NCI-H446 (cell line): ENCODE measurements around the gene CACNA1S.

ENCODE experiments used
- DNase-seq, 2 experiments: peaks; one replicate each; lab custom pipeline; 2025; lab: John Stamatoyannopoulos, UW

Gene CACNA1S

GRCh38 chr1:201116091-201116490, 3.9 kb upstream of the CACNA1S start:
- no peak for DNase-seq

DNA sequence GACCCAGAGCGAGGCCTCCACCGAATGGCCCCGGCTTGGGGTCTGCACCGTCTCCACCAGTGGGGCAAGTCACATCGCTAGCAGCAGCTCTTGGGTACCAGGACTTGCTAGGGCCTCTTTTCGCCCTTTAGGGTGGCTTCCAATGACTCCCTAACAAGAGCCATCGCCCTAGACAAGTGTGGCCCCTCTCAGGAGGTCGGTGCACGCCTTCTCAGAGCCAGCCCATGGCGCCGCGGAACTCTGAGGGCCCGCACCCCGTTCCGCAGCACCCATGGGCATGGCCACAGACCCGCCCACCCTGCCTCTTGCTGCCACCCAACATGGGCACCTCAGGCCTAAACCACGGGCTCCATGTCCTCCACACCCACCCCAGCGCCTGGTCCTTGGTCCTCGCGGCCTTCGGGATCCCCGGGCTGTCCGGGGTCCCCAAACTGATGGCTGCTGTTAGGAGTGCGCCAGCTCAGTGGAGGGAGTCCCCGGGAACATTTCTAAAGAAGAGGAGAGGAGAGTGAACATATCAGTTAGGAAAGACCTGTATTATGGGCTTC, 3.2 kb upstream of the CACNA1S start:
- DNase-seq: no peak

GRCh38 chr1:201114245-201115131, 2.3 kb upstream of the CACNA1S start:
- peak; percentile 89 to 96 for DNase-seq

DNA sequence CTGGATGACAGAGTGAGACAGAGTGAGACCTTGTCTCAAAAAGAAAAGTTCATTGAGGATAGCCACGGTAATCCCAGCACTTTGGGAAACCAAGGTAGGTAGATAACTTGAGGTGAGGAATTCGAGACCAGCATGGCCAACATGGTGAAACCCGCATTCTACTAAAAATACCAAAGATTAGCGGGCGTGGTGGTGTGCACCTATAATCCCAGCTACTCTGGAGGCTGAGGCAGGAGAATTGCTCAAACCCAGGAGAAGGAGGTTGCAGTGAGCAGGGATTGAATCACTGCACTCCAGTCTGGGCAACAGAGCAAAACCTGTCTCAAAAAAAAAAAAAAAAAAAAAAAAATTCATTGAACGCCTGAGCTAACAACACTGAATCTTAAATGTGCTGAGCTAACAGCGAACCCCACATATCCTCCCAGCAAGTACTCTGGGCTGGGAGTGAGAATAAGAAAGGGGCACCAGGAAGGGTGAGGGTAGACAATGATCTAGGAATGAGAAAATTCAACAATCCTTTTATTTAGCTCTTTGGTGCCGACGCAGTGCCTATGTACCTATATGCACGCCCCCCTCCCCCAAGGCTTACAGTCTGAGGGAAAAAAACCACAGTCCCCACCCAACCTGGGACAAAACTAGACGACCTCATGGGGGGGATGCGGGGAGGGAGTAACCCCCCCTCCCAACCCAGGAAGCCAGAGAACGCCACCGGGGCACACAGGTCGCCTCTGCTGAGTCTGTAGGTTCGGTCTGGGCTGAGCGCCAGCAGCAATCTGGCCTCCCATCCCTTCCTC, 1.4 kb upstream of the CACNA1S start:
- DNase-seq: no peak

- DNase-seq: no peak
Measured at GRCh38 chr1:201112926-201113325, 700 bp upstream of the CACNA1S start.

- no peak for DNase-seq
Measured at GRCh38 chr1:201111672-201112071, 554 bp downstream of the CACNA1S start.

GRCh38 chr1:201111156-201111555, 1.1 kb downstream of the CACNA1S start:
- DNase-seq: no peak

DNA sequence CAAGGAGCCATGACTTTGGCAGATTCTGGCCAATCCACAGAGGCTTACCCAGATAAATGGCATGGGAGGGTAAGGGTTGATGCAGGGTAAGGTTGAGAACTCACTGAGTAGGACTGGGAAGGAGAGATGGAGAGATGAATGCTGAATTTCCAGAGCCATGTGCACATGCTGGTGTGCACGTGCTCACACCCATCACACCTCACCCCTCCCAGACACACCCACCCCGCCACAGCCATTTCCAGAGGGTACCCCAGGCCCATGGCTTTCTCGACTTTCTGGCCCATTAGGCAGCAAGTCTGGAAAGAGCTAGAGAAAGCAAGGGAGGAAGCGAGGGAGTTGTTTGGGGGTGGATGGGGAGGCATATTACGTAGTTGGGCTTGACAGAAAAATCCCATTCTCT, 1.6 kb downstream of the CACNA1S start:
- no peak for DNase-seq

DNA sequence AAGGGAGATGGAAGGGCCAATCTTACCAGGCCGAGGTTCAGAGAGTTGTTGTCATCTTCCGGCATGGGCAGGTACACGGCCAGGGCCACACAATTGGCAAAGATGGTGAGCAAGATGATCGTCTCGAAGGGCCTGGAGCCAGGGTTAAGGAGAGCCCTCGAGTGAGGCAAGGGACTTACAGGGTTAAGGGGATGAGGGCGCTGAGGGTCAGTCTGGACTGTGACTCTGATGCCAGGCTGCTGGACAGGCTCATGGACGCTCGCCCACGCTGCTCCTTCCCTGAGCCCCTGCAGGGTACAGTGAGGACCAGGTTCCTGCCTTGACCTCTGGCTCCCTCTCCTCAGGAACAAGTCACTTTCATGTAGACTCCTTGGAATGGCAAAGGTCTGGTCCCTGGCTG, 2.1 kb downstream of the CACNA1S start:
- DNase-seq: no peak

- no peak for DNase-seq
Measured at GRCh38 chr1:201109651-201110050, 2.6 kb downstream of the CACNA1S start.

- no peak for DNase-seq
Measured at GRCh38 chr1:201108614-201109013, 3.6 kb downstream of the CACNA1S start.

DNA sequence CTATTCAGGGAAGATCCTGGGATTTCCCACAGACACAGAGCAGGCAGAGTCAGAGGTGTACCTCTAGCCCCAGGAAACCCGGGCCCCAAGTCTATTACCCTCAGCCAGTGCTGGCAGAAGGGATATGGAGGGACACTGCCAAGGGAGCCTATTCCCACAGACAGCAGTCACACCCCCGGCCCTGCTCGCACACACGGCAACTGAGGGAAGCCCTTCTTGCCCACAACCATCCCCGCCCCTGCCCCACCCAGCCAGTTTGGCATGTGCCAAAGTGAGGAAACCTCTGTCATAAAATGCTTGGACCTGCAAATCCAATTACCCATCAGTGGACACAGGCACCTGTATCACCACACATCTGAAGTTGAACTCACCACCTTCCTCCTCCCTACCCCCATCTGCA, 6.5 kb downstream of the CACNA1S start:
- no peak for DNase-seq

DNA sequence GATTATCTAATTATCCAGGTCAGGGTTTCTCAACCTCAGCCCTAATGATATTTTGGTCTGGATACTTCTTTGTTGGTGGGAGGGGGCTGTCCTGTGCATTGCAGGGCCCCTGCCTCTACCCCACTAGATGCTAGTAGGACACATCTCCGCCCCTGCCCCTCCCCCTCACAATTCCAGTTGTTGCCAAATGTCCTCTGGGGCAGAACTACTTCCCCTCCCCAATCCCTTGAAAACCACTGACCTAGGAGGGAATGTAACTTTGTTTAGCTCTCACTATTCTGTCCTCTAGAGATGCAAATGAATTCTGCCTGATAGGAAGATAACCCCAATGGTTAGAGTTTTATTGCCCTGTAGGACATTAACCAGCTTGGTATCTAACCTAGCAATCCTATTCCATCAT, 8.1 kb downstream of the CACNA1S start:
- DNase-seq: no peak

- no peak for DNase-seq
Measured at GRCh38 chr1:201103666-201104065, 8.6 kb downstream of the CACNA1S start.

- DNase-seq: no peak
Measured at GRCh38 chr1:201100169-201100930, 11.9 kb downstream of the CACNA1S start.

- DNase-seq: no peak
Measured at GRCh38 chr1:201098992-201099677, 13.1 kb downstream of the CACNA1S start.

DNA sequence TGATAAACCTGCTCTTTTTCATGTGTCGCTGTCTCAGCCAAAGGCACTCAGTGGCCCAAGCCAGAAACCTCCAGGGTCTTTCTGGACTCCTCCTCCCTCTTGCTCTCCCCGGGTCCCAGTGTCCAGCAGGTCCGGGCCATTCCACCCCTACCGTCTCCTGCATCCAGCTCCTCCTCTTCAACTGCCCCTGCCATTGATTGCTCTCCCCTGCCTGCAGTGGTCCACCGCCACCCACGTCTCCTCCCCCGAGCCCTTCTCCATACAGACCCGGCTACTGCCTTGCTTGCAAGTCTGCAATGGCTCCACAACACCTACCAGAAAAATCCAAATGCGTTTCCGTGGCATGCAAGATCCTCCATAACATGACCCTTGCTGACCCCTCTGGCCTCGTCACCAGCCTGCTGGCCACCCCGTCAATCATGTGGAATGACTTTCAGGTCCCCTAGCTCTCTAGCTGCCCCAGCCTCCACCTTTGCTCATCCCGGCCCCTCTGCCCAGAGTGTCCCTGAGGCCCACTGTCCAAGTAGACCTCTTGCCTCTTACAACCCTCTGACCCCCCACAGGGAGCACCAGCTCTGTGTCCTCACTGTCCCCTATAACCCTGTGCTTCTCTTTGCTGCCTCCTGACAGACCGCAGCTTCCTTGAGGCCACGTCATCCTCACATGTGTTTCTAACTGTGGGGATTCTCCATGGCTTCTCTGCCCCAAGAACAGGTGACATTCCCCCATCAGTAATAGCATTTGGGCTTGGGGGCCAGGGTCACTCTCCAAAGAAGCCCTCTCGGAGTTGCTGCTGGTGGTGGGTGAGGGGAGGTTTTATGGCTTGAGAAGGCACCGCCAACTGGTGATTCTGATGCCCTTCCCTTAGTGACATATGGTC, 15.0 kb downstream of the CACNA1S start:
- DNase-seq: no peak

DNA sequence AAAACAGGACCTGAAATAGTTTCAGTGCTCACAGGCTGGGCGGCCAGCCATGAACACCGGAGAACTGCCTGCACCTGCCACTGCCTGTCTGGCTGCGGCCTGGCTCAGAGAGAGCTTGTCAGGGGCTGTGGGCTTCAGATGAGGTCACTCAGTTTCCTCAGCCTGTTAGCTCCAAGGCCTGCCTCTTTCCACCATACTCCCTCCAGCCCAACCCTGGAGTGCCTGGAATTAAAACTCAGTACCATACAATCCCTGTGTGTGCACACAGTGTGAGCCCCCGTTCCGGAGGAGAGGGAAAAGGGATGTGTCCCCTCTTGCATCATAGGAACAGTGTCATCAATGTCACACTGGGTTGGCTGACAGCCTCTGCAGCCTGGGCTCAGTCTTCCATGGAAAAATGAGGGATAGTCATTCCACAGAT, 16.2 kb downstream of the CACNA1S start:
- DNase-seq: no peak

DNA sequence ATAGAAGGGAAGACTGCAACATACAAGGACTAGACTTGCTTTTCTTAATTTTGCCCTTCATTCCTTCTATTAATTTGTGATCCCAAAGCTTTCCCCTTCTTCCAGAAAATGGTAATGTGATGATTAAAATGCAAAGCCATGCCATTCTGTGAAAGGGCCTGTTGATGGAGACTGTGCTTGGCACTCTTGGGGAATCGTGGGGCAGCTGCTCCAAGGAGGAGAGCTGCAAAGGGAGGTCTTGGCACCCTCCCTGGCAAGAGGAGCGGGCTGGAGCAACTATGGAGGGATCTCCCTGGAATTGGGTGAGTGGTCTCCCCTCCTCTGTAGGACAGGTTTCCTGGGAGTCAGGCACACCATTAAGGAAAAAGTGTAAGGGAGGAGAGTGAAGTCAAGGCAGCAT, 16.6 kb downstream of the CACNA1S start:
- DNase-seq: no peak

DNA sequence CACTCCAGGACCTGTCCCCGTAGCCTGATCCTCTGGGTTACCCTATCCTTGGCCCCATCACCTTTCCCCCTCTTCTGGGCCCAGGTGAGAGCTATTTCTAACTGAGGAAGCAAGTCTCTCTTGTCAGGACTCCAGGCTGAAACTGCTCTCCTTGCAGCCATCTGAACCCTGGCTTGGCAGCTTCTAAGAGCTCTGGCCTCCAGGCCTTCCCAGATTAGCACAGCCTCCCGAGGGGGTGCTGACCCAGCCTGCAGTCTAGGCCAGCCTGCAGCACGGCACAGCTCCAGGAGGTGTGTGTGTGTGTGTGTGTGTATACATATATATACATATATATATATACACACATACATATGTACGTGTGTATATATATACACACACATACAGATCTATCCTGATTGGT, 17.4 kb downstream of the CACNA1S start:
- DNase-seq: no peak

- DNase-seq: no peak
Measured at GRCh38 chr1:201093962-201094361, 18.3 kb downstream of the CACNA1S start.
